Adrenal gland (tissue), 5 donors: Measurements from ENCODE around the gene ZNF787.

Source experiments
- CTCF ChIP-seq, 6 experiments: fragments of 450-650 bp in 4 of 6; fragments of 200-600 bp in 2 of 6; sonication (generic) in 1 of 6; IDR thresholded peaks; 1 replicate in 5 of 6; 2 replicates in 1 of 6; pipeline versions ENCODE4 v1.5.1 to v1.8.0; 2016 to 2021; ENCODE audit warnings: antibody characterized with exemption in 6 of 6, mild to moderate bottlenecking in 2 of 6, moderate library complexity in 1 of 6
- POLR2A ChIP-seq, 2 donors: fragments of 450-650 bp; IDR thresholded peaks; one replicate each; pipeline ENCODE4 v1.6.1; 2017; ENCODE audit warnings: antibody characterized with exemption in 2 of 2, mild to moderate bottlenecking in 2 of 2, moderate library complexity in 1 of 2
- donor health status: DM: no; HTN: no; CAD: no.

DNA sequence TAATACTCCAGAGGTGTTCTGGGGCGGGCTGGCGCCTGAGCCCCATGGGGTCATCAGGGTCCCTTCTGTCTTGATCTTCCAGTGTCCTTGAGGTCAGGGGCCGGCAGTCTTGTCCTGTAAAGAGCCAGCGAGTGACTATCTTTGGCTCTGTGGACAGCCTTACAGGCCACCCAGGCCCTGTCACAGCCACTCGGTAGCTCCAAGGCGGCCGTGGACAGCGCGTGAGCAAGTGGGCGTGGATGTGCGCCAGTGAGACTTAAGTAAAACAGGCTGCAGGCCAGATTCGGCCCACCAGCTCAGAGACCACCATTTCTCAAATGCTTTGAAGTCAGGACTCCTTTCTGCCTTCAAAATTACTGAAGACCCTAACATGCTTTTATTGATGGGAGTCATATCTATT is 23.7 kb upstream of the ZNF787 start:
- no peak for TF ChIP-seq CTCF (IDR thresholded peaks at IDR 0.05)
- TF ChIP-seq POLR2A (IDR thresholded peaks at IDR 0.05) = no peak
